ENCODE measurements around the gene ATP5F1E.

The ATP5F1E gene

DNA sequence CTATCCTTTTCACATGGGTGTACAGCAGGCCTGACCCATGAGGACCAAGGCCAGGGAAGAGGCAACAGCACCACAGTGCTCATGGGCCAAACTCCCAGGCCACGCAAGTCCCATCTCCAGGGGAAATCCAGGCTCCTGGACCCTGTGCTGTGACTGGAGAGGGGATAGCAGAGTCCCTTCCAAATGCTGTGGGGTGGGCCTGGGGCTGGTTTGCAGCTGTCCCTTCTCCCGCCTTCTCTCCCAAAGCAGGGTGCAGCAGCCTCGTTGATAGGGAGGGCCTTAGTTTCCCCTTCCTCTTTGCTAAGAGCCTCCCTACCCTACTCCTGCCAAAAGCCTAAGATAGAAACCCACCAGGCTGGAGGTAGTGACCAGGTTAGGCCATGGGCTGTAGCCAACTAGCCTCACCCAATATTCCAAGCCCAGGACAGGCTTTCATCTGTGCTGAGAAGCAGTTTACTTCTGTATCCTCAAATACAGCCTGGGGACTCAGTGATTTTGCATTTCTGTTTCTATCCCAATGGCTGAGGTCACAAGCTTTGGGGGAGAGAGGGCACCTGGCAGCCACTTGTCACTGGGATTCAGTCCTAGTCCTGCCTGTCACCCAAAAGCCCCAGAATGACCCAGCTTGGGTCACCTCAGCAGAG, 26.5 kb downstream of the ATP5F1E start:
- no peak for DNase-seq (ENCODE audit: low spot score)

GRCh38 chr20:59004763-59005522, 27.2 kb downstream of the ATP5F1E start:
- no peak for DNase-seq (ENCODE audit: low spot score)

GRCh38 chr20:59004493-59004762, 27.7 kb downstream of the ATP5F1E start:
- DNase-seq (ENCODE audit: low spot score): no peak

DNA sequence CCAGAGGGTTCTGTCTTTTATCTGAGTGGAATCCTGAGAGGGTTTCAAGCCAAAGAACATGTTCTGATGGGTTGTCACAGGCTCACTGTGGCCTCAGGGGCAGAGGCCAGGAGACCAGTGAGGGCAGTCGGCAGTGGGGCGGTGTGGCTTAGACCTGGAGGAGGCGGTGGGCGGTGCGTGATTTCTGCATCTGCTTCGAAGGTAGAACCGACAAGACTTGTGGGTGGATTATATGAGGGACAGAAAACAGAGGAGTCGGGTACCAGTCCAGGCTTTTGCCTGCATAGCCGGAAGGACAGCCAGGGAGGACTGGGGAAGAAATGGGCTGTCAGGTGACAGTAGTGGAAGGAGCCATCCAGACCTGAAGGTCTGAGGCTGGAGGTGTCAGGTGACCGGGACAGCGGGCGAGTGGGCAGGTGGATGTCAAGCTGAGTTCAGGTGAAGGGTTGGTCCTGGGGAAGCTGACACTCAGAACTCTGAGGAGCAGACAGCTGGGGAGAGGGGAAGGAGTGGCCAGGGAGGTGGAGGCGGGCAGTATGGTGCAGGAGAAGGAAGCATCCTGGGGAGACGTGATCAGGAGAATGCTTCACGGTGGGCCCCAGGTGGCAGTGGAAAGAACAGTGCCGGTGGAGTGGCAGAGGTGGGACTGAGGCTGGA, 28.2 kb downstream of the ATP5F1E start:
- DNase-seq (ENCODE audit: low spot score): no peak

DNA sequence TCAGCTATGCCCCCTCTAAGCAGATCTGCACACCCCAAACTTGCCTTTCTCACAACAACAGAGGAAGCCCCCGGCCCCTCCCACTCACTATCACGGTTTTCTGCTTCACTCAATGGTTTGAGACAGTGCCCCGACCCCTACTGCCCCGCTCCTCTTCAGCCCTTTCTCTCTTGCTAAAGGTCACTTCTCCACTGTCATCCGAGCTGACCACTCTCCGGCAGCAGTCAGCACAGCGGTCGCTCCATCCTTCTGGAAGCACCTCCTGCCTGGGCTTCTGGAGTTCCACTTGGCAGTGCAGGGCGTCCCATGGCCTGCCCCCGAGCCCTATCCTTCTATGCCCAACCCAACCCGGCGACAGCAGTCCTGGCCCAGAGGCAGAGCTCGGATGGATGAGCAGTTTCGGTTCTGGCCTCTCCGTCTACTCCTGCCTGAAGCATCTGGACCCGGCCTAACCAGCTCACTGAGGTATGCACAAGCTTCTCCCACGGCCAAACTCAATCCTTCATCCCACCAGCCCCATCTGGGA, 29.2 kb downstream of the ATP5F1E start:
- no peak for DNase-seq (ENCODE audit: low spot score)

GRCh38 chr20:59002388-59002787, 29.7 kb downstream of the ATP5F1E start:
- DNase-seq (ENCODE audit: low spot score): no peak

DNA sequence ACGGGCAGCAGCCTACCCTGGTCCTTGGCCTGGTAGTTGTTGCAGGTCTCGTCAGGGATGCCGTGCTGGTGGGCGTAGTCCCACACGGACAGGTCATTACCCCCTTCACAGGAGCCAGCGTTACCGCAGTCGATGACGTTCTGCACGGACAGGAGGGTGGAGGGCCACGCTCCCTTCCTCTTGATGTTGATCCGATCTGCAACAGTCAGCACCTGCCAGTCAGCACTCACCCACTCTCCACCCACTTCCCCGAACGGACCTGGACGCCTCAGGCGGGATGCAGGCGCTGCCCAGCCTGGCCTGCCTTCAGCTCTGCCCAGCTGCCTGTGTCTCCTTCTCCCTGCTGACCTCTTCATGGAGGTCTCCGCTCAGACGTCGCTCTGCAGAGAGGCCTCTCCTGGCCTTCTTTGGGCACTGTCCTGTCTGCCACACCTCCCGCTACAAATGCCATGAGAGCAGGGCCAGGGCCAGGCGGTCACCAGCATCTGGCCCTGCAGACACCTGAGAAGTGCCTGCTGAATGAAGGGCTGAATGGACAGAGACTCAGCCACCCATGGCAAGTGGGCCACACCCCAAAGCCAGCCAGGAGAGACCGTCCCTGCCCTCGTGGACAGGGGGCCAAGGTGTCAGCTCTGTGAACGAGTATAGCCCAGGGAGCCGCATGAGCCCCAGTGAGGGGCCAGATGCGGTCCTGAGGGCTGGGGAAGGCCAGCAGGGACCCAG, 30.5 kb downstream of the ATP5F1E start:
- no peak for DNase-seq (ENCODE audit: low spot score)

DNA sequence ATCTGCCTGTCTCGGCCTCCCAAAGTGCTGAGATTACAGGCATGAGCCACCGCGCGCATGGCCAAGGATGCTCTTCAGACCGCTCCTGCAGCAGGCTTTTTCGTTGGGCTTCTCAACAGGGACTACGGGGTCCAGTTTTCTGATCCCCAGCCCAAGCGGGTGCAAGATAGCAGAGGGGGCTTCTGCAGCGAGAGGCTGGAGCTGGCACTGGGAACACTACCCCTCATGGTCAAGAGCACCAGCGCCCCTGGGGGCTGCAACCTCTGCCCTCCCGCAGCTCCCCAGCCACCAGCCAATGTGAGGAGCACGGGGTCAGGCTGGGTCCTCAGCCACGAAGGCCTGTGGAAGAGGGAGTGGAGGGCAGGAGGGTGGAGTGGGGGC, 31.1 kb downstream of the ATP5F1E start:
- DNase-seq (ENCODE audit: low spot score): no peak

DNA sequence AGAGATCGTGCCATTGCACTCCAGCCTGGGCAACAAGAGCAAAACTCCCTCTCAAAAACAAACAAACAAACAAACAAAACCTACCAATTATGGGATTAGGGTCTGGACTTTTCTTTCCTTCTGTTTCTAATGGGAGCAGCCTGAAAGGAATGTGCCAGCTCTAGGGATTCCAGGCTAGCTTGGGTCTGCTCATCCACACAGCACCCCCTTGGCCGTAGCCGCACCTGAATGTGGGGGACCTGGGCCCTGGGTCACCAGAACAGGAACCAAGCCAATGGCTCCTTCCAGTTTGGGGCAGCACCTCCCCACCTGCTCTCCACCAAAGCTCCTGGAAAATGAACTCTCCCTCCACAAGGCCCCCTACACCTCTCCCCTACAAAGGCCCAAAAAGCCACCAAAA, 31.8 kb downstream of the ATP5F1E start:
- no peak for DNase-seq (ENCODE audit: low spot score)

GRCh38 chr20:58998656-58999055, 33.5 kb downstream of the ATP5F1E start:
- no peak for DNase-seq (ENCODE audit: low spot score)

- DNase-seq (ENCODE audit: low spot score): no peak
Observed at GRCh38 chr20:58997141-58997770, 34.9 kb downstream of the ATP5F1E start.

DNA sequence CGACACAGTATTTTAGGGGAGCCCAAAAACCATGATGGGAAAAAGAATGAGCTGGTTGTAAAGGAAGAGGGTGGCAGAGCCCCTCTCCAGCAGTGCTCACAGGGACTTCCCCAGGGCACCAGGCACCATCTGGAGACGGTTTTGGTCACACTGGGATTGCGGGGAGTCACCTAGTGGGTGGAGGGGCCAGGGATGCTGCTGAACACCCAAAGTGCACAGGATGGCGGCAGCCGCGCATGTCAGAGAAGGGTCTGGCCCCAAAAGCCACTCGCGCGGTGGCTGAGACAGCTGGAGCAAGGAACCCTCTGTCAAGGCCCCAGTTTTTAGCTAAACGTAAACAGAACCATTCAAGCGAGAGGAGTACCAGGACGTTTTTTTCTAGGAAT, 35.9 kb downstream of the ATP5F1E start:
- no peak for DNase-seq (ENCODE audit: low spot score)

DNA sequence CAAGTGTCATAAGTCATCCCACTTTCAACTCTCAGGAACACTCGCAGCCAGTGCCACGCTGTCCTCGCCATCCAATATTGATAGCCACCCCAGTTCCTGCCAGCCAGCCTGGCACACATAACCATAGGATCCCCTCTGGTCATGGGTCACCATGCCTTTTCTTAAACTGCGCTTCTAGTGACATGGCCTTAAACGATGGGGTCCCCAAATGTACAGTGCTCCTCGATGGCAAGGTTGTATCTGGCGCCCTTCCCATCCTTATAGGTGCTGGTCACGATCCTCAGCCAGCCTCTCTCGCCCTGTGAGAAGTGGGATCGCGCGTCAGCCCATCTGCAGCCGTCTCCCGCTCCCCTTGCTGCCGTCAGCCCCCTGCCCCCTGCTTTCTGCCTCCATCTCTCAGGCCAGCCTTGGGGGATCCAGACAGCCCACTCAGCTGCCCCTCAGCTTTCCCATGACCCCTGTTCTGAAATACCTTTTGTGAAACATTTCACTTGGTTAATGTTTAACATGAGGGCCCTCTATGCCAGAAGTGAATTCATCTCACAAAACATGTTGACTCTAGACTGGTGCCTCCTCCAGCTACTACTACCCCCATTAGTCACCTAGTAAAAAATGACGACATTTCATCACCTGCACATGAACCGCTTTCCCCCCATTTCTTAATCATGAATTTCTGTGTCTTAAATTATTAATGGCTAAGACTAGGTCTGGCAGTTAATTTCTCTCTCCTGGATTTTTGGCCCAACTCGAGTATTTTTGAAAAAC, 36.5 kb downstream of the ATP5F1E start:
- DNase-seq (ENCODE audit: low spot score): no peak

DNA sequence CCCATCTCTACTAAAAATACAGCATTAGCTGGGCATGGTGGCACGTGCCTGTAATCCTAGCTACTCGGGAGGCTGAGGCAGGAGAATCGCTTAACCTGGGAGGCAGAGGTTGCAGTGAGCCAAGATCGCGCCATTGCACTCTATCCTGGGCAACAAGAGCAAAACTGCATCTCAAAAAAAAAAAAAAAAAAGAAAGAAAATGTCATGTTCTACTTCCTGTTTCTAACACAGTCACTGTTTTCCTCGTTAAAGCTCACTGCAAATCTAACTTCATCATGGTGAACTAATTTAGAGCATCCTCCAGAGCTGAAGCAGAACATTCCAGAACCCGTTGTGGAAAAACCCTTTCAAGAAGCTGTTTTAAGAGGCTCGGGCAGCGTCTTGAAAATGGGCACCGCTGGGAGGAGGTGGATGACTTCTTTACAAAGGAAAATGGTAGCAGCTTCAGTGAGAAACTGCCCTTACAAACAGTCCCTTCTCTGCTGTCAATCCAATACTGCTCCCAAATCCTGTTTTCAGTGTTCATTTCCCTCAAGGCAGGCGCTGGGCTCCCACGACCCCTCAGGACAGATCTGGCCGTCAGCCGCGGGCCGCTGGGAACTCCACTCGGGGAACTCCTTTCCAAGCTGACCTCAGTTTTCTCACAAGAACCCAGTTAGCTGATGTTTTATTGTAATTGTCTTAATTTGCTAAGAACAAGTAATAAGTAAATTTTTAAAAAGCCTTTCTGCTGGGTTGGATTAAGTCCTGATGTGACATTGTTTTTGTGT, 37.6 kb downstream of the ATP5F1E start:
- no peak for DNase-seq (ENCODE audit: low spot score)

DNA sequence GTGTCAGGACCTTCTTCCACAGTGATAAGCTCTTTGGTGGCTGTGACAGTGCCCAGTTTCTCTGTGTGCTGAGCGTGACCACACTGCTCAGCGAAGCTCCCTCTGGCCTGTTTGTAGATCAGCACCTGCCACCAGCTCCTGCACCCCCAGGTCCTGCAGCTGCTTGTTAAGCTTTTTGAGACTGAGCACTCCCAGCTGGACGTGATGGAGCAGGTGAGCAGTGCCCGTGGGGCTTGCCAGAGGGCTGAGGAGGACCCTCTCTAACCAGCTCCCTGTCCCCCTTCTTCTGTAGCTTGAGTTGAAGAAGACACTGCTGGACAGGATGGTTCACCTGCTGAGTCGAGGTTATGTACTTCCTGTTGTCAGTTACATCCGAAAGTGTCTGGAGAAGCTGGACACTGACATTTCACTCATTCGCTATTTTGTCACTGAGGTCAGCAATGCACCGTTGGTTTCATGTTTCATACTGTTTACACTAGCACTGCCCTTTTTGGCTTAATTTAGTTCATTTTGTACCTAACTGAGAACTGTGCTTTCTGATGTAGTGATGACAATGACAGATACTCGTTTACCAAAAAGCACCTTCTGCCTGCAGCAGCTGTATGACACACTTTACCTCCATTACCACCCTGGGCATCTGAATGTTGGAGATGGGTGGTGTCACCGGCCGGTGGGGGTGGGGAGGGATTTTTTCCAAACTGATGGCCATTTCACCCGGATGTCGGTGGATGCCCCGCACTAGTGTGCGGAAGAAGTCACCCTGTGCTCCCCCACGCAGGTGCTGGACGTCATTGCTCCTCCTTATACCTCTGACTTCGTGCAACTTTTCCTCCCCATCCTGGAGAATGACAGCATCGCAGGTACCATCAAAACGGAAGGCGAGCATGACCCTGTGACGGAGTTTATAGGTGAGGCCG, 38.5 kb downstream of the ATP5F1E start:
- DNase-seq (ENCODE audit: low spot score): no peak

DNA sequence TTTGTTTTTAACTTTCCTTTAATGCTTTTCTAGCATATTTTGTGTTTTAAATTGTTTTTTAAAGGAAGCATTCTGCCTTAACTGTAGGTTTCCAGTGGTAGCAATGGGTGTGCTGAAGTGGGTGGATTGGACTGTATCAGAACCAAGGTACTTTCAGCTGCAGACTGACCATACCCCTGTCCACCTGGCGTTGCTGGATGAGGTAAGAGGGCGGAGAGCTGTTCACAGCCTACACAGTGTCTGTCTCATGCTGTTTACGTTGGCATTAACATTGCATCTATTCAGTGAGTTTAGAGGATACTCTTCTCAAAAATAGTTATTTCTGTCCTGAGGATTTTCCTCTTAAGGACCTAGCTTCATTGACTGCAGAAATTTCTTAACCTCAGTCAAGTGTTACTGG, 39.2 kb downstream of the ATP5F1E start:
- DNase-seq (ENCODE audit: low spot score): no peak

GRCh38 chr20:58991715-58992114, 40.4 kb downstream of the ATP5F1E start:
- DNase-seq (ENCODE audit: low spot score): no peak

- no peak for DNase-seq (ENCODE audit: low spot score)
Observed at GRCh38 chr20:58990651-58991445, 41.3 kb downstream of the ATP5F1E start.

DNA sequence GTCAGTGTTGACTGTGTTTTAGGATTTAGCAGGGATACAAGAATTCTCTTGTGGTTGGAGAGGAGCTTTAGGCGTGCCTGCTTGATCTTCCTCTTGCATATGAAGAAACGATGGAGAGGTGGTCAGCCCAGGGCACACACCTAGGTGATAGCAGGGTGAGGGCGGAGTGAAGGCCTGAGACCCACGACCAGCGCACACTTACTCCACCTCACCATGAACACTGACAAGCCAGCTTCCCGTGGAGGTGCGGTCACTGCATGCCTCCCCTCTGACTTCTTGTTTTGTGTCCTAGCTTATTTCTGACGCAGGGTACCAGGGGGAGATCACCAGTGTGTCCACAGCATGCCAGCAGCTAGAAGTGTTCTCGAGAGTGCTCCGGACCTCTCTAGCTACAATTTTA, 42.9 kb downstream of the ATP5F1E start:
- no peak for DNase-seq (ENCODE audit: low spot score)

Measured in hepatic stellate cell (primary cell).